Astrocyte (in vitro differentiated cells and primary cell): ENCODE data around the gene PNPLA6.

Experiments
- CTCF ChIP-seq: IDR thresholded peaks from 2 replicates; pipeline ENCODE4 v1.5.1; 2011; ENCODE audit warnings: low read depth, mild to moderate bottlenecking, inconsistent platforms, low read length, moderate library complexity; ENCODE audit not compliant: insufficient read depth
- EZH2 ChIP-seq: IDR thresholded peaks from 2 replicates; pipeline ENCODE4 v1.6.1; 2012; ENCODE audit warnings: mild to moderate bottlenecking, low read length, inconsistent platforms; ENCODE audit not compliant: insufficient read depth

GRCh38 chr19:7561325-7561724 lies 25.8 kb downstream of the PNPLA6 start:
- TF ChIP-seq CTCF (no peak), EZH2 (no peak)
